T47D (cell line): Measurements from ENCODE around the gene ANO3.

Experiments
- DNase-seq, 2 experiments: peaks; one replicate each; pipeline versions ENCODE4 v3.0.0 to v3.0.0-alpha.2; 2011 to 2012; ENCODE audit warnings: low read depth in 1 of 2, low spot score in 1 of 2
- JUND ChIP-seq: IDR thresholded peaks from 2 replicates; pipeline ENCODE4 v1.6.1; 2012; ENCODE audit warnings: low read depth
- in situ Hi-C: cut with HindIII; loops from 2 replicates; pipeline ENCODE4 v1.10.0; 2016; ENCODE audit warnings: low sequenced_read_pairs, low pct_unique_long_range_greater_than_20kb

The ANO3 gene

GRCh38 chr11:26477396-26477795 lies 145.5 kb downstream of the ANO3 start:
- no peak for DNase-seq
- TF ChIP-seq JUND, result no peak
- in situ Hi-C loops, result no loop called here

- DNase-seq, result no peak
- TF ChIP-seq JUND, result no peak
- in situ Hi-C loops, result no loop called here
These were observed 146.8 kb downstream of the ANO3 start for GRCh38 chr11:26478710-26479109.

- no peak for DNase-seq
- TF ChIP-seq JUND, result no peak
- in situ Hi-C loops, result no loop called here
These were observed 148.1 kb downstream of the ANO3 start for GRCh38 chr11:26480041-26480440.

GRCh38 chr11:26483108-26483507 lies 151.2 kb downstream of the ANO3 start:
- no peak for TF ChIP-seq JUND
- no peak for DNase-seq
- in situ Hi-C loops, result no loop called here

GRCh38 chr11:26490546-26490945 lies 158.6 kb downstream of the ANO3 start:
- in situ Hi-C loops, result no loop called here
- DNase-seq, result no peak
- no peak for TF ChIP-seq JUND

GRCh38 chr11:26493616-26494015 lies 161.7 kb downstream of the ANO3 start:
- in situ Hi-C loops, result no loop called here
- no peak for DNase-seq
- no peak for TF ChIP-seq JUND

GRCh38 chr11:26507229-26507628 lies 175.3 kb downstream of the ANO3 start:
- in situ Hi-C loops, result no loop called here
- no peak for DNase-seq
- TF ChIP-seq JUND, result no peak

GRCh38 chr11:26510164-26510563 lies 178.2 kb downstream of the ANO3 start:
- no peak for TF ChIP-seq JUND
- no peak for DNase-seq
- in situ Hi-C loops, result no loop called here

- no peak for TF ChIP-seq JUND
- DNase-seq, result no peak
- in situ Hi-C loops, result no loop called here
These were observed 178.8 kb downstream of the ANO3 start for GRCh38 chr11:26510756-26511155.

GRCh38 chr11:26512196-26512595 lies 180.3 kb downstream of the ANO3 start:
- no peak for TF ChIP-seq JUND
- in situ Hi-C loops, result no loop called here
- no peak for DNase-seq

- TF ChIP-seq JUND, result no peak
- DNase-seq, result no peak
- in situ Hi-C loops, result no loop called here
These were observed 187.5 kb downstream of the ANO3 start for GRCh38 chr11:26519469-26519868.

GRCh38 chr11:26522912-26523610 lies 191.1 kb downstream of the ANO3 start:
- peak in 1 of 2 experiments; percentile 52 for DNase-seq
- no peak for TF ChIP-seq JUND
- in situ Hi-C loops, result no loop called here

GRCh38 chr11:26527685-26528084 lies 195.8 kb downstream of the ANO3 start:
- TF ChIP-seq JUND, result no peak
- in situ Hi-C loops, result no loop called here
- DNase-seq, result no peak

GRCh38 chr11:26537341-26537740 lies 205.4 kb downstream of the ANO3 start:
- no peak for DNase-seq
- TF ChIP-seq JUND, result no peak
- in situ Hi-C loops, result no loop called here
